Activated CD8-positive, alpha-beta memory T cell treated with anti-CD3 and anti-CD28 coated beads for 1 hour (primary cell): Measurements from ENCODE around the gene NEK11.
"Not testable (repeated sequence)": the region's sequence is repeated elsewhere in the genome, so short reads cannot be mapped to it uniquely, and the experiment has no call there.

Experiments used
- DNase-seq, 2 donors: peaks; one replicate each; pipeline ENCODE4 v3.0.0-alpha.2; 2020; ENCODE audit warnings: low read depth in 1 of 2; ENCODE audit errors: extremely low read depth in 1 of 2

NEK11 gene

GRCh38 chr3:131038326-131038725 is 11.6 kb downstream of the NEK11 start:
- DNase-seq: no peak

- not testable (repeated sequence) for DNase-seq
Measured at GRCh38 chr3:131042271-131042985, 15.8 kb downstream of the NEK11 start.

- no peak for DNase-seq
Measured at GRCh38 chr3:131047582-131047981, 20.9 kb downstream of the NEK11 start.

GRCh38 chr3:131048030-131048429 is 21.4 kb downstream of the NEK11 start:
- DNase-seq: no peak

GRCh38 chr3:131050001-131050400 is 23.3 kb downstream of the NEK11 start:
- DNase-seq: no peak

GRCh38 chr3:131053043-131053859 is 26.6 kb downstream of the NEK11 start:
- DNase-seq: no peak

- no peak for DNase-seq
Measured at GRCh38 chr3:131067983-131068382, 41.3 kb downstream of the NEK11 start.

- no peak for DNase-seq
Measured at GRCh38 chr3:131072099-131072559, 45.5 kb downstream of the NEK11 start.

- no peak for DNase-seq
Measured at GRCh38 chr3:131072845-131073244, 46.2 kb downstream of the NEK11 start.

GRCh38 chr3:131075632-131076328 is 49.1 kb downstream of the NEK11 start:
- DNase-seq: no peak

GRCh38 chr3:131077904-131078303 is 51.2 kb downstream of the NEK11 start:
- DNase-seq: no peak

GRCh38 chr3:131079086-131079485 is 52.4 kb downstream of the NEK11 start:
- DNase-seq: no peak

GRCh38 chr3:131081224-131081623 is 54.5 kb downstream of the NEK11 start:
- no peak for DNase-seq

GRCh38 chr3:131082246-131082645 is 55.6 kb downstream of the NEK11 start:
- DNase-seq: no peak

GRCh38 chr3:131082871-131083863 is 56.5 kb downstream of the NEK11 start:
- DNase-seq: no peak

- no peak for DNase-seq
Measured at GRCh38 chr3:131091768-131092167, 65.1 kb downstream of the NEK11 start.

- DNase-seq: no peak
Measured at GRCh38 chr3:131107637-131108433, 81.2 kb downstream of the NEK11 start.

- no peak for DNase-seq
Measured at GRCh38 chr3:131109156-131109555, 82.5 kb downstream of the NEK11 start.

GRCh38 chr3:131110087-131110486 is 83.4 kb downstream of the NEK11 start:
- no peak for DNase-seq
